Transverse colon (tissue), 4 donors: Measurements from ENCODE around the gene GFAP. TPM values are rescaled to one million over a fixed set of nuclear protein-coding genes. Genes with fewer than 3 reads are reported as not detected.

ENCODE experiments used
- DNase-seq: peaks from one replicate; pipeline ENCODE4 v3.0.0-alpha.2; 2019
- H3K27ac ChIP-seq, 4 donors: fragments of 200-600 bp; sonication (generic); 2 replicates each; pipeline ENCODE4 v1.5.1; 2016 to 2018; ENCODE audit warnings: inconsistent platforms in 4 of 4
- H3K27me3 ChIP-seq: fragments of 200-600 bp; sonication (generic); 2 replicates; pipeline ENCODE4 v1.5.1; 2017; ENCODE audit warnings: inconsistent platforms
- H3K36me3 ChIP-seq, 4 donors: fragments of 200-600 bp; sonication (generic); 2 replicates each; pipeline ENCODE4 v1.5.1; 2017 to 2019; ENCODE audit warnings: inconsistent platforms in 4 of 4
- H3K4me1 ChIP-seq, 4 donors: fragments of 200-600 bp; sonication (generic); 2 replicates each; pipeline ENCODE4 v1.5.1; 2017 to 2020; ENCODE audit warnings: inconsistent platforms in 4 of 4
- H3K4me3 ChIP-seq, 4 donors: fragments of 200-600 bp; sonication (generic); 1 replicate in 1 of 4; 2 replicates in 3 of 4; pipeline versions ENCODE4 v1.5.1 to v1.6.1; 2017 to 2019; ENCODE audit warnings: inconsistent platforms in 4 of 4
- H3K9me3 ChIP-seq, 2 donors: fragments of 200-600 bp; sonication (generic); 2 replicates each; pipeline ENCODE4 v1.5.1; 2017 to 2019; ENCODE audit warnings: inconsistent platforms in 2 of 2
- CTCF ChIP-seq, 5 experiments: fragments of 200-600 bp in 3 of 5; fragments of 450-650 bp in 2 of 5; sonication (generic) in 3 of 5; IDR thresholded peaks; 1 replicate in 2 of 5; 2 replicates in 3 of 5; pipeline ENCODE4 v1.5.1; 2016 to 2017; ENCODE audit warnings: antibody characterized with exemption in 5 of 5, inconsistent platforms in 3 of 5, mild to moderate bottlenecking in 2 of 5, moderate library complexity in 1 of 5
- EP300 ChIP-seq: sonication (generic); formaldehyde crosslinking; IDR thresholded peaks from one replicate; pipeline ENCODE4 v1.6.1; 2017; ENCODE audit warnings: antibody characterized with exemption, low read depth
- POLR2A ChIP-seq: fragments of 450-650 bp; IDR thresholded peaks from one replicate; pipeline ENCODE4 v1.6.1; 2016; ENCODE audit warnings: antibody characterized with exemption, mild to moderate bottlenecking, moderate library complexity
- POLR2AphosphoS5 ChIP-seq, 3 donors: sonication (generic); formaldehyde crosslinking; IDR thresholded peaks; one replicate each; pipeline ENCODE4 v1.6.1; 2016; ENCODE audit warnings: antibody characterized with exemption in 3 of 3
- WGBS, 2 donors: methylation state at CpG; one replicate each; pipeline ENCODE4 v1.1.5; 2018; ENCODE audit warnings: low coverage in 1 of 2; 5-methylcytosine and 5-hydroxymethylcytosine counted together
- in situ Hi-C, 4 donors: fragments of 200-750 bp; cut with MboI; loops; one replicate each; pipeline versions ENCODE4 v1.15.0 to v1.15.1; 2017; ENCODE audit warnings: low sequenced_read_pairs in 3 of 4, low pct_ligation_motif_present in 1 of 4, low pct_unique_long_range_greater_than_20kb in 1 of 4
- intact Hi-C: fragments of 100-400 bp; cut with DNase I; formaldehyde crosslinking; loops from one replicate; pipeline ENCODE4 v1.15.1; 2023; ENCODE audit warnings: low total_unique reads
- total RNA-seq, 4 donors: library from RNA; depleted of rRNA; stranded (reverse); fragments of >200 nt; gene quantifications; one replicate each; pipeline ENCODE4 v1.1.0, GENCODE V29; 2016

The GFAP gene
- total RNA-seq, 4 donors from 2014 or later, result 0.68 TPM; not detected in 3

GRCh38 chr17:44919411-44919810 is 4.1 kb upstream of the GFAP start:
- peaks cover 13% of the 10 kb centered on the region for H3K27me3 ChIP-seq
- no peaks in the 10 kb centered on the region for H3K9me3 ChIP-seq
- TF ChIP-seq EP300, result no peak
- no peak for TF ChIP-seq POLR2A
- TF ChIP-seq CTCF (IDR thresholded peaks at IDR 0.05), result no peak
- no peak for TF ChIP-seq POLR2AphosphoS5 (IDR thresholded peaks at IDR 0.05)
- WGBS, 2 donors, result 82% methylated on average over 2 of the region's 2 CpGs; no CpG with 5 or more reads in 1 of the 2 donors
- in situ Hi-C loops (loop anchor here in 2 of 4 donors (10.0 kb wide), 2 partner anchors 175 to 185 kb away; no protein-coding TSS in a partner anchor), intact Hi-C loops (no loop called here)
- H3K36me3 ChIP-seq, result no peaks in the 10 kb centered on the region
- no peak overlapping the region for H3K4me3 ChIP-seq
- H3K4me1 ChIP-seq, result peaks cover 0 to 8% (median 2%) of the 10 kb centered on the region in 4 donors
- DNase-seq, result no peak
- H3K27ac ChIP-seq, result no peak overlapping the region

- intact Hi-C loops (no loop called here), in situ Hi-C loops (loop anchor here in 2 of 4 donors (10.0 kb wide), 2 partner anchors 177 to 187 kb away; no protein-coding TSS in a partner anchor)
- peaks cover 0 to 8% (median 2%) of the 10 kb centered on the region in 4 donors for H3K4me1 ChIP-seq
- H3K27ac ChIP-seq, result no peak overlapping the region
- peaks cover 16% of the 10 kb centered on the region for H3K27me3 ChIP-seq
- no peaks in the 10 kb centered on the region for H3K36me3 ChIP-seq
- H3K4me3 ChIP-seq, result no peak overlapping the region
- no peak for TF ChIP-seq POLR2A
- no peaks in the 10 kb centered on the region for H3K9me3 ChIP-seq
- 95 to 96% methylated on average over 2 of the region's 2 CpGs for WGBS, 2 donors
- no peak for DNase-seq
Observed at GRCh38 chr17:44918006-44918405, 2.7 kb upstream of the GFAP start.

- Histone ChIP-seq H3K4me1 (peaks cover 0 to 8% (median 2%) of the 10 kb centered on the region in 4 donors), H3K9me3 (no peaks in the 10 kb centered on the region), H3K27ac (no peak overlapping the region), H3K36me3 (no peaks in the 10 kb centered on the region), H3K27me3 (peaks cover 22% of the 10 kb centered on the region), H3K4me3 (no peak overlapping the region)
- TF ChIP-seq POLR2AphosphoS5 (IDR thresholded peaks at IDR 0.05), result no peak
- WGBS, 2 donors, result 85 to 100% methylated on average over 1 to 6 of the region's 6 CpGs
- DNase-seq, result no peak
- in situ Hi-C loops (loop anchor here in 2 of 4 donors (10.0 kb wide), 2 partner anchors 177 to 187 kb away; no protein-coding TSS in a partner anchor), intact Hi-C loops (no loop called here)
Observed at GRCh38 chr17:44917456-44917855, 2.2 kb upstream of the GFAP start.

- peak; percentile 28 for DNase-seq
- TF ChIP-seq POLR2A, result no peak
- no peak for TF ChIP-seq CTCF (IDR thresholded peaks at IDR 0.05)
- Histone ChIP-seq H3K27me3 (peaks cover 28% of the 10 kb centered on the region), H3K36me3 (no peaks in the 10 kb centered on the region), H3K27ac (peak overlapping the region; percentile 12 to 41 (median 26)), H3K4me1 (peaks cover 0 to 8% (median 2%) of the 10 kb centered on the region in 4 donors), H3K4me3 (no peak overlapping the region), H3K9me3 (no peaks in the 10 kb centered on the region)
- intact Hi-C loops, result no loop called here
- WGBS, 2 donors, result 64% methylated on average over 10 of the region's 10 CpGs; no CpG with 5 or more reads in 1 of the 2 donors
- in situ Hi-C loops, result loop anchor here in 2 of 4 donors (10.0 kb wide), 2 partner anchors 178 to 188 kb away; no protein-coding TSS in a partner anchor
Observed at GRCh38 chr17:44916781-44917241, 1.5 kb upstream of the GFAP start.

- no peak for DNase-seq
Observed at GRCh38 chr17:44915862-44916780, 821 bp upstream of the GFAP start.

More at GRCh38 chr17:44915862-44916780, 821 bp upstream of the GFAP start:
- peaks cover 30% of the 10 kb centered on the region for H3K27me3 ChIP-seq
- in situ Hi-C loops (loop anchor here in 2 of 4 donors (10.0 kb wide), 2 partner anchors 179 to 189 kb away; no protein-coding TSS in a partner anchor), intact Hi-C loops (no loop called here)
- no peak overlapping the region for H3K4me3 ChIP-seq
- H3K9me3 ChIP-seq, result no peaks in the 10 kb centered on the region
- WGBS, 2 donors, result 69 to 85% methylated on average over 4 to 11 of the region's 11 CpGs
- H3K4me1 ChIP-seq, result peaks cover 5 to 15% (median 9%) of the 10 kb centered on the region in 4 donors
- TF ChIP-seq EP300 (no peak), CTCF (IDR thresholded peaks at IDR 0.05) (no peak), POLR2AphosphoS5 (IDR thresholded peaks at IDR 0.05) (no peak), POLR2A (no peak)
- peak overlapping the region; percentile 12 to 41 (median 26) for H3K27ac ChIP-seq
- H3K36me3 ChIP-seq, result no peaks in the 10 kb centered on the region
